Retina (tissue), 1 donor: ENCODE results near the gene CRYBA2.

Experiments
- DNase-seq: peaks from one replicate; pipeline ENCODE4 v3.0.0-alpha.2; 2016

Gene CRYBA2

DNA sequence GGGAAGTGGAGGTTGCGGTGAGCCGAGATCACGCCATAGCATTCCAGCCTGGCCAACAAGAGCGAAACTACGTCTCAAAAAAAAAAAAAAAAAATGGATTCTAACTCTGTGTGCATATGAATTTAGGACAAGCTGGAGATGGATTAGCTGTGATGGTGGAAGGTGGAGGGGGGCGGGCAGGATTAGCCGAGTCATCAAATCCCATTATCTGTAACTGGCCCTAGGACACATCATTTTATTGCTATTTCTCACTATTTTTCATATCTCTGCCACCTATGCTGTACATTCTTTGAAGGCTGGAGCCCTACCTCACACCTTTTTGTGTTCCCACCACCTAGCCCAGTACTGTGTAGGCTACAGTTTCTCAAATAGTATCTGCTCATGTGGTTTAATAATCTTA lies 41.1 kb downstream of the CRYBA2 start:
- DNase-seq = no peak

DNA sequence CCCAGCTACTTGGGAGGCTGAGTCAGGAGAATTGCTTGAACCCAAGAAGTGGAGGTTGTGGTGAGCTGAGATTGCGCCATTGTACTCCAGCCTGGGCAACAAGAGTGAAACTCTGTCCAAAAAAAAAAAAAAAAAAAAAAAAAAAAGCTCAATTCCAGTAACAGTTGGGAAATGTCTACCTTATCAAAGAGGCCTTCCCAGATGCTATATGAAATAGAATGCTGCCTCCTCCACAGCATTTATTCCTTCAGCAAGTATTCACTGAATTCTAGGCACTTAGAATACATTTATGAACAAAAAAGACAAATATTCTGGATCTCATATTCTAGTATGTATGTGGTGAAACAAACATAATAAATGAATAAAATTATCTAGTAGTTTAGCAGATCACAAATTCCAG lies 46.6 kb downstream of the CRYBA2 start:
- DNase-seq = no peak

GRCh38 chr2:218944759-218945404 lies 48.3 kb downstream of the CRYBA2 start:
- DNase-seq = no peak
